ENCODE results near the gene UBLCP1.
"Not testable (repeated sequence)": the region's sequence is repeated elsewhere in the genome, so short reads cannot be mapped to it uniquely, and the experiment has no call there.

GRCh38 chr5:159266764-159267163 lies 3.7 kb downstream of the UBLCP1 start:
- not testable (repeated sequence) for TF ChIP-seq ARNT (IDR thresholded peaks at IDR 0.05); LEF1 (IDR thresholded peaks at IDR 0.05; ENCODE audit: borderline replicate concordance); BHLHE40 (IDR thresholded peaks at IDR 0.05; ENCODE audit: borderline replicate concordance); FOXM1 (IDR thresholded peaks at IDR 0.05; ENCODE audit: borderline replicate concordance); ELF4 (IDR thresholded peaks at IDR 0.05); NFRKB (IDR thresholded peaks at IDR 0.05); SUZ12 (IDR thresholded peaks at IDR 0.05); CTBP1 (IDR thresholded peaks at IDR 0.05; ENCODE audit: borderline replicate concordance); FOXA1 (IDR thresholded peaks at IDR 0.05); SP1 (IDR thresholded peaks at IDR 0.05); TARDBP (IDR thresholded peaks at IDR 0.05)

Data from HEK293T (cell line).